Measurements from ENCODE around the gene C1orf167.

Gene C1orf167

DNA sequence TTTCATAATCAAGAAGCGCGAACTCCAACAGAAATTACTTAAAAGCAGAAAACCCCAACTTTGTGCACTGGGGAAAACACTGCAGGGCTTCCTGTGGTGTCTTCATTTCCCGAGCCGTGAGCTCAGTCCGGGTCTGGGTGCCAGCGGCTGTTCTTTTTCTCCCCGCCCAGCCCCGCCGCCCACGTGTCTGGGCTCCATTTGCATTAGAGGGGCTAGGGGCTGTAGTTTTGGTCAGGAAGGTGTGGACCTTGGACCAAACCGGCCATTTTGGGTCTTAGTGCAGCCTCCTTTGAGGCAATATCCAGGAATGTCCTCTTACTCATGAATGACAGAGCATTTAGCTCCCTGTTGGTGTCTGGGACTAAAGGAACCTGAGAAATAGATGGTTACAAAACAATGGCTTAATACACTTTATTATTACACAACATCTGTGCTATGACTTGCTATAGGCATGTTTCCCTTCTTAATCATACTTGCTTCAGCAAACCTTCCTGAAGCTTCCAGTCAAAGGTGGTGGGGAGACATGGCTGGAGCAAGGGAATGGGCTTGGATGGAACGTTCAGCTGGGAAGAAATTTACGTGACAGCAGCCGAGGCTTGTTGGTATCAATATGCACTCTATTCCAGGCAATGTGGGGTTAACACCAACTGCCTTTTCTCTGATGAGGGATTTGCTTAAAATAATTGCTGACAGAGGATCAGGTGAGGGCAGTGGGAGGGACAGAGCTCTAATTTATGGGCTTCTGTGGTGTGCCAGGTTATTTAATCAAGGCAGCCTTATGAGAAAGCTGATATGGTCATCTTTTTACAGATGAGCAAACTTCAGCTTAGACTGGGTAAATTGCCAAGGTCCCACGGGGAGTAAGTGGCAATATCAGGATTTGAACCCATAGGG lies 25.0 kb upstream of the C1orf167 start:
- peak; percentile 23 for DNase-seq

DNA sequence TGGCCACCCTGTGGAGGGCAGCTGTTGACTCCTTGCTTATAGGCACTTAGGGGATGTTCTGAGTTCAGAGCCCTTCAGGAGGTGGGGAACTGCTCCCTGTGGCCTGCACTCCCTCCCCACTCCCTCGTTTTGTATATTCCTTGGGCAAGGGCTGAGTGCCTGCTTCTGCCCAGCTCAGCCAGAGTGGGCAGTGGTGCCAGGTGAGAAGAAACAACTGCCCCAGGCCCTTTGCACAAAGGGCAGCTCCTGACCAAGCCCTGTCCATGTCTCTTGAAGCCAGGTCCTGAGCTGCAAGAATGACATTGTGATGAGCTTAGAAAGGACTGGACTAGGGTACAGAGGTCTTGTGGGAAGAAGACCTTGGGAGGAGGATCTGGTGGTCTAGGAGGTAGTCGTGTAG lies 23.9 kb upstream of the C1orf167 start:
- no peak for DNase-seq

DNA sequence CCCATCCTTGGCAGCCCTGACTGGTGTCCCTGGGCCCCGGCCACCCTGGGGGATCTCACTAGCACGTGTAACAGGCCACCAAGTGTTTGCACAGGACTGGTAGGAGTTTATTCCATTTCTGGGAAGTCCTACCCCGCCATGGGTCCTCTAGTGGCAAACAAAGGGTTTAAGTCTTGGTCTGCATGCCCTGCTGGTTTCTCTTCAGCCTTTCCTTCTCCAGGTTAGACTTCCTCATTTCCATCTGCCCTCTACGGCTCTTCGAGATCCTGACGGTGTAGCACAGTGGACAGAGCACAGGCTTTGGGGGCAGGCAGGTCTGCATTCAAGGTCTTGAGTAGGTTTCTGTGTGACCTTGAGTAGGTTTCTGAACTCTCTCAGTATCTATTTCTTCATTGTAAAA lies 23.2 kb upstream of the C1orf167 start:
- no peak for DNase-seq

DNA sequence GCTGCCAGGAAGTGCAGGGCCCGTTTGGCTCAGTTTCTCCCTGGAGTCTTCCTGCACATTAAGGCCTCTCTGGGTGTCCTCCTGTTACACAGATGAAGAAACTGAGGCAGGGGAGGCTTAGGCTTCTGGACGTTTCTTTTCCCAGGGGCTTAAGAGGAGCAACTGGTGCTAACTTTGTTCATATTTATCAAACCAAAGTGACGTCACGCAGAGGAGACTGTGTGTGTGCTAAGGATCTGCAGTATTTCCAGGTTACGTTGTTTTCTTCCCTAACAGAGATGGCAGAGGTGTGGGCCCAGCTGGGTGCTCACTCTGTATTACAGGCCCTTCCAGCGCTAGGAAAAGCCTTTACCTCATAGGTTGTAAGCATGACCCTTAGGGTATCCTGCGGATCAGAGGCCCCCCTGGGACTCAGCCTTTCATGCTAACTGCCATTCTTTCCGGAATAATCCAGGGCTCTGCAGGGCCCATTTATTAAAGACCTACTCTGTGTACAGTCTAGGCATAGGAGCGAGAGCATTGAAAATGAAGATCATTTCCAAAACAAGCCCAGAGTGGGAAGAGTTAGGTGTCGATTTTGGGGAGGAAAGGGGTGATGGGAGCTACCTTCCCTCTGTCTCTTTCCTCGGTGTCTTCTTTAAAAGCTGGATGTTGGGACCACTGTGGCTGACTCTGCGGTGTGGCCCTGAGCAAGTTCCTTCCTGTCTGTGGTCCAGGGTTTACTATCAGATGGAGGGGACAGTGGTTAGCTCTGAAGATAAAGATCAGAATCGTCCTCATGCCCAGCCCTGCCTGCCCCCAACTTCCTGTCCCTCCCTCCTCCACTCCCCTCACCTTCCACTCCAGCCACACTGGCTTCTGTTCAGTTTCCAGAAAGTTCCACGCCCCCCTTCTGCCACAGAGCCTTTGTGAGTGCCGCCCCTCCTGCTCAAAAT lies 21.5 kb upstream of the C1orf167 start:
- peak; percentile 9 for DNase-seq

GRCh38 chr1:11741482-11741881 lies 20.5 kb upstream of the C1orf167 start:
- DNase-seq = no peak

- no peak for DNase-seq
These were observed 20.0 kb upstream of the C1orf167 start for GRCh38 chr1:11741919-11742558.

GRCh38 chr1:11744287-11744686 lies 17.7 kb upstream of the C1orf167 start:
- no peak for DNase-seq

DNA sequence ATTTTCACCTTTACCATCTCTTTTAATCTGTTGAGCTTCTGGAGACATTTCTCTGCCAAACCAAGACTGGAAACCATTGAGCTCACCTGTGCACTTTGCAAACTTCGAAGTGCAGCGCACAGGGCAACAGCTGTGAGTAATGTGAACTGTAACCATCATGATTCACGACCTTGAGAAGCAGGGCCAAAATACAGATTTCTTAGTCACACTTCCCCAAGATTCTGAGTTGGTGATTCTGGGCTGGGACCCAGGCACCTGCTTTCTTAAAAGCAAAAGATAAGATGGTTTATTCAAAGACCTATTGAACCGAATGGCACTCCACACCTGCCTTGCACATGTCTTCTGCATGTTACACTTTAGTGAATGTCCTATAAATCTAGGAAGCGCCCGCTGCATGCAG lies 15.9 kb upstream of the C1orf167 start:
- DNase-seq = no peak

DNA sequence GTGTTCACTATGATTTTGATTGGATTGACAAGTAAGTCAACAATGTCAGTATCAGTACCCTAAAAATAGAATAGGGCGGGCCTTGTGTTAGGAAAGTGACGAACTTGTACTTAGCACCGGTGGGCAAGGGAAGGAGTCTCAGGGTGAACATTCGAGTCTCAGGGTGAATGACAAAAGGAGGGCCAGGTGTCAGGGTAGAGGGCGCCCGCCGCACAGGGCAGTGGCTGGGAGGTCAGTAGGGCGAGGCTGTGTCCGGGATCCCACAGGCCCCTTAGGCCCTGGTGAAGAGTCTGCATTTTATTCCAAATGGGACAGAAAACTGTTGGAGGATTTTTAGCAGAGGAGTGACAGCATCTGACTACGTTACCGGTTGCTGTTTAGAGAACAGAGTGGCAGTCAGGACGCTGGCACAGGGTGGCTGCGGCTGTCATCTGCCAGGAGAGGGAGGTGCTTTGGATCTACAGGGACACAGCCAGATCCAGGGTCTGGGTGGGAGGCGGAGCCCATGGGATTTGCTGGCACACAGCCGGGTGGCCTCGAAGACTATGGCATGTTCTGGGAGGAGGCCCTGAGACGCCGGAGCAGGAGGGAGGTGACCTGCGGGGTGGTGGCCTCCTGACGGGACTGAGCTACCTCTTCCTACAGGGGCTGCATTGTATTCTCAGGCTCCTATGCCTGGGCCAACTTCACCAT lies 15.1 kb upstream of the C1orf167 start:
- no peak for DNase-seq

GRCh38 chr1:11748294-11749202 lies 13.4 kb upstream of the C1orf167 start:
- DNase-seq = no peak

GRCh38 chr1:11749203-11749689 lies 12.7 kb upstream of the C1orf167 start:
- peak; percentile 23 for DNase-seq

- DNase-seq = no peak
These were observed 12.0 kb upstream of the C1orf167 start for GRCh38 chr1:11749996-11750395.

GRCh38 chr1:11751087-11751486 lies 10.9 kb upstream of the C1orf167 start:
- DNase-seq = no peak

DNA sequence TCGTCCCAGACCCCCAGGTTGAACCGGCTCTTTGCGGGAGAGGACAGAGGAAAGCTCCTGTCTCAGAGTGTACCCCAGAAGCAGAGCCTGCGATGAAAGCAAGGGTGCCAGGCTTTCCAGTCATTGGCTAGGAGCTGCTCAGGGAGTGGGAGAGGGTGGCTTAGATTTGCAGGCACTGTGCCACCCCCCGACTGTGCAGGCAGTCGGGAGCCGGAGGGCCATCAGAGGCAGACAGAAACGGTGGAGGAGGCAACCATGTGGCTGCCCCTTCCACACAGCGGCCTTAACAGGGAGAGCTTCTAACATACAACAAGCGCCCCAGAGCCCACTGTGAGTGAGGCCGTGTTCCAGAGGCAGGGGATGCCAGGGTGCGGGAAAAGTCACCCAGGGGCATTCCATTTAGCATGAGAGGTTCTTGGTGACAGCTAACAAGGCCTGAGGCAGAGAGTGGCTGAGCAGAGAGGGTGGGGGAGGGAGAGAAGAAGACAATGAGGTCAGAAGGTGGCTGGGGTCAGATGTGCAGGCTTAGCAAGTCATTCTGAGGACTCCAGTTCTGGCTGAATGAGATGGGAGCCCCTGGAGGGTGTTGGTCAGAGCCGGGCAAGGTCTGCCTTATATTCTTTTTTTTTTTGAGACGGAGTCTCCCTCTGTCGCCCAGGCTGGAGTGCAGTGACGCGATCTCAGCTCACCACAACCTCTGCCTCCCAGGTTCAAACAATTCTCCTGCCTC lies 9.5 kb upstream of the C1orf167 start:
- DNase-seq = no peak

- no peak for DNase-seq
These were observed 8.3 kb upstream of the C1orf167 start for GRCh38 chr1:11753555-11754208.

- no peak for DNase-seq
These were observed 4.9 kb upstream of the C1orf167 start for GRCh38 chr1:11757047-11757446.

DNA sequence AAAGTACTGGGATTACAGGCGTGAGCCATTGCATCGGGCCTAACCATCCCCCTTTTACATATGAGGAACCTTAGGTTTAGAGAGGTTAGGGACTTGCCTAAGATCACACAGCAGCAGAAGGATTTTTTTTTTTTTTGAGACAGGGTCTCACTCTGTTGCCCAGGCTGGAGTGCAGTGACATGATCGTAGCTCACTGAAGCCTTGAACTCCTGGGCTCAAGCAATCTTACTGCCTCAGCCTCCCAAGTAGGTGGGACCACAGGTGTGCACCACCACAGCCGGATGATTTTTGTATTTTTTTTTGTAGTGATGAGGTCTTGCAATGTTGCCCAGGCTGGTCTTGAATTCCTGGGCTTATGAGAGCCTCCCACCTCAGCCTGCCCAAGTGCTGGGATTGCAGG lies 2.2 kb upstream of the C1orf167 start:
- DNase-seq = no peak

GRCh38 chr1:11761285-11761684 lies 708 bp upstream of the C1orf167 start:
- DNase-seq = no peak

GRCh38 chr1:11764115-11764514 lies 2.1 kb downstream of the C1orf167 start:
- no peak for DNase-seq

- no peak for DNase-seq
These were observed 2.5 kb downstream of the C1orf167 start for GRCh38 chr1:11764519-11764918.
